HG02571 (cell line): ENCODE data around the gene CLK2.

Source experiments
- ATAC-seq: cut with Tn5 transposase; IDR thresholded peaks from one replicate; pipeline ENCODE4 v1.9.1; 2021; ENCODE audit warnings: mild to moderate bottlenecking, moderate library complexity; ENCODE audit not compliant: unreplicated experiment

Gene CLK2

DNA sequence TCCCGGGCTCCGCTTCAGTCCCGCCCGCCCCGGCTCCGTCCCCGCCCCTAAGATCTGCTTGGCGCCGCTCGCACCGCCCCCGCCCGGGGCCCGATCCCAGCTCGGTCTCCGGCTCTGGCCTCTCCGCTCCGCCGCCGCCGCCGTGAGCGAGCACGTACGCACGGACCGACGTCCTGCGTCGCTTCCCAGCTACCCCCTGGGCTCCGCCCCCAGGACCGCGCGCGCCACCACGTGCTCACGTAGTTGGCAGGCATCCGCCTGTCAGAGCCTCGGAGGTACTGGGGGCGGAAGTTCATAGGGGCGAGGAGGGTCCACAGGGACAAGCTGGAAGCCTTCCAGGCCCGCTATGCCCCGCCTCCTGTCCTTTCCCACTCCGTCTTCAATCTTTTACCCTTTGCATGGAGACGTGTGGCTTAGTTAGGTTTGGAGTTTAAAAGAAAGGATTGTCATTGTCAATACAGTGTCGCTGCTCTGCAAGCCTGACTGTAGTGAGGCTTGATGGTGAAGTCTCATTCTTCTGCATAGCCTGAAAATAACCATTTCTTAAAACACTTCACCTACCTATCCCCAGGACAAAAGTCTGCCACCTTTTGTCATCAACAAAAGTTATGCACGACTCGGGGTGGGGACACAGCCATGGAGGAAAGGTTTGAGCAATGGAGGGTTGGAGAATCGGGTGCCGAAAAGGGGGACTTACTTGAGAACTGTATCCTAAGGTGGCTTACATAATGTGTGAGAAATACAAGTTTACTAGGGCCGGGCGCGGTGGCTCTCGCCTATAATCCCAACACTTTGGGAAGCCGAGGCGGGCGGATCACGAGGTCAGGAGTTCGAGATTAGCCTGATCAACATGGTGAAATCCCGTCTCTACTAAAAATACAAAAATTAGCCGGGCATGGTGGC lies at the start of gene CLK2:
CLK2 (minus strand) TSS at position 162 of the 903 bp plus-strand sequence. CDS start 2,527 bp downstream, outside the sequence.
- ATAC-seq = peak; percentile 74

DNA sequence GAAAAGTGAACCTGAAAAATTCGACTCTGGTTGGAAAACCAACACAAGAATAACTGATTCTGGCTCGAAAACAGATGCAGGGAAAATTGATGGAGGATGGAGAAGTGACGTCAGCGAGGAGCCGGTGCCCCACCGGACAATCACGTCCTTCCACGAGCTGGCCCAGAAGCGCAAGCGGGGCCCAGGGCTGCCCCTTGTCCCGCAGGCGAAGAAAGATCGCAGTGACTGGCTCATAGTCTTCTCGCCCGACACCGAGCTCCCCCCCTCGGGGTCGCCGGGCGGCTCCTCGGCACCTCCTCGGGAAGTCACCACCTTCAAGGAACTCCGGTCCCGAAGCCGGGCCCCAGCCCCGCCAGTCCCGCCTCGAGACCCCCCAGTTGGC lies 49.3 kb upstream of the CLK2 start:
- ATAC-seq = no peak

DNA sequence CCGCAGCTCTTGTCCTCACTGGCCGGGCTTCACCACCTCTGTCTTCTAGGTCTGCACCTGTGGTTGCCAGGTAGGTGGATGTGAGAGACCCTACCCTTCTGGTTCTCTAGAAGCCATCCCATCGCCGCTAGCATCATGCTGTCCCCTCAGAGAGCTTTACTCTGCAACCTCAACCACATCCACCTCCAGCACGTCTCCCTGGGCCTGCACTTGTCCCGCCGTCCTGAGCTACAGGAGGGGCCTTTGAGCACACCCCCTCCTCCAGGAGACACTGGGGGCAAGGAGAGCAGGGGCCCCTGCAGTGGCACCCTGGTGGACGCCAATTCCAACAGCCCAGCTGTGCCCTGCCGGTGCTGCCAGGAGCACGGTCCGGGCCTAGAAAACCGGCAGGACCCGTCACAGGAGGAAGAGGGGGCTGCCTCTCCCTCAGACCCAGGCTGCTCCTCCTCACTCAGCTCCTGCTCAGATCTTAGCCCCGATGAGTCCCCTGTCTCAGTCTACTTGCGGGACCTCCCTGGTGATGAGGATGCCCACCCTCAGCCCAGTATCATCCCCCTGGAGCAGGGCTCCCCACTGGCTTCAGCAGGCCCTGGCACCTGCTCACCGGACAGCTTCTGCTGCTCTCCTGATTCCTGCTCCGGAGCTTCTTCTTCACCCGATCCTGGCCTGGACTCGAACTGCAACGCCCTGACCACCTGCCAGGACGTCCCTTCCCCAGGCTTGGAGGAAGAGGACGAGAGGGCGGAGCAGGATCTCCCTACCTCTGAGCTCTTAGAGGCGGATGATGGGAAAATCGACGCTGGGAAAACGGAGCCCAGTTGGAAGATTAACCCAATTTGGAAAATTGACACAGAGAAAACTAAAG lies 48.6 kb upstream of the CLK2 start:
- ATAC-seq = no peak

DNA sequence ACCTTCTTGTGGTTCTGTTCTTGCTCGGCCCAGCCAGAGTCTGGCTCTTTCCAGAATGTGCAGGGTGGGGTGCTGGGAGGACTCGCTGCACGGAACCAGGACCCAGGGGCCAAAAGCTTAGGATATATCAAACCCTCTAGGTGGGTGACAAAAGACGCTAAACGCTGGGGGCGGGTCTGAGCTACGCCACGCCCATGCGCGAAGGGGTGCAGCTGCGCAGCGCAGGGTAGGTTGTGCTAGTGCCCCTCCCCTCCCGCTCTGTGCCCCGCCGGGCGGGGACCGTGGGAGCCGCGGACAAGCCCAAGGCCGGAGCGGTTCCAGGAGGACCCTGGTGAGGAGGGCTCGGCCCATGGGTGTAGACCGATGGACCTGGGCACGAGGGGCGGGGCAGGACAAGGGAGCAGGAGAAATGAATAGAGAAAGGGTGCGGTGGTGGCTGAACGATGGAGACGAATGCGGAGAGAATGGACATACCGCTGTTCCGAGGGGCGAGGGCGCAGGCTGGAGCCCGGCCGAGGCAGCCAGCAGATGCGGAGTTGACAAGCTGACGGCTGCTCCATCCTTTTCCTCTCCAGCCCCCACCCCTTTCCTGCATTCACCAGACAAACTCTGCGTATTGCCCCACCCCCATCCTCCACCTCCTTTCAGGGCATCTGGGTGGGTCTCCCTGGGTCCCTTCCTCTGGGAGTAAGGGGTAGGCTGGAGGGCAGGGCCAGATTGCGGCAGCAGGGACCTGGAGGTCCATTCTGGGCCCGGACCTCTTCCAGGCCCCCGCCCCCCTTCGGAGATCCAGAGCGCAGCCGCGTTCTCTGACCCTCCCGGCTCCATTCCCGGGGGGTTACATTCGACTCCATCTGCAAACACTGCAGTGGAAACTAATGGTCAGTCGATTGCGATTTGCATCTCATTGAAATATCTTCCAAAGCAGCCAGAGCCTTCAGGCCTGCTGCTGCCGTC lies 47.6 kb upstream of the CLK2 start, which contains the start of gene RUSC1:
RUSC1 (plus strand) TSS at position 234 of the 957 bp plus-strand sequence. CDS start 880 bp downstream, outside the sequence.
- ATAC-seq = no peak

DNA sequence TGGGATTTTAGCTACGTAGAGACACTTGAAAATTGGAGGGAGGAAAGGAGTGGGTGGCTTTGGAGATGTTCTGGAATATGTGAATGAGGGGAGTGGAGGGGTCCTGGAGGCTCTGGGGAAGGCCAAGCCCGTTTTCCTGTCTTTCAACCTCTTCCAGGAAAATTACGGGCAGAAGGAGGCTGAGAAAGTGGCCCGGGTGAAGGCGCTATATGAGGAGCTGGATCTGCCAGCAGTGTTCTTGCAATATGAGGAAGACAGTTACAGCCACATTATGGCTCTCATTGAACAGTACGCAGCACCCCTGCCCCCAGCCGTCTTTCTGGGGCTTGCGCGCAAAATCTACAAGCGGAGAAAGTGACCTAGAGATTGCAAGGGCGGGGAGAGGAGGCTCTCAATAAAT lies 46.9 kb upstream of the CLK2 start:
- ATAC-seq = no peak

DNA sequence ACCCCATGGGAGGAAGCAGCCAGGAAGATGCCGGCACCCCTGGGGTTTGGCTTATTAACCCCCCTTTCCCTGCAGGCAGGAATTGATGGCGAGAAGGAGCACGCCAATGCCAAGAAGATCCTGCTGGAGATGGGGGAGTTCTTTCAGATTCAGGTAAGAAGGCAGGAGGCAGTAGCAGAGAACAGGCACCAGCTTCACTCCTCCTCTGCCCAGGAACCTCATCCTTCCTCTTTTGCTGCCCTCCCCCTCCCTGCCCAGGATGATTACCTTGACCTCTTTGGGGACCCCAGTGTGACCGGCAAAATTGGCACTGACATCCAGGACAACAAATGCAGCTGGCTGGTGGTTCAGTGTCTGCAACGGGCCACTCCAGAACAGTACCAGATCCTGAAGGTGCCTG lies 46.2 kb upstream of the CLK2 start:
- ATAC-seq = no peak

DNA sequence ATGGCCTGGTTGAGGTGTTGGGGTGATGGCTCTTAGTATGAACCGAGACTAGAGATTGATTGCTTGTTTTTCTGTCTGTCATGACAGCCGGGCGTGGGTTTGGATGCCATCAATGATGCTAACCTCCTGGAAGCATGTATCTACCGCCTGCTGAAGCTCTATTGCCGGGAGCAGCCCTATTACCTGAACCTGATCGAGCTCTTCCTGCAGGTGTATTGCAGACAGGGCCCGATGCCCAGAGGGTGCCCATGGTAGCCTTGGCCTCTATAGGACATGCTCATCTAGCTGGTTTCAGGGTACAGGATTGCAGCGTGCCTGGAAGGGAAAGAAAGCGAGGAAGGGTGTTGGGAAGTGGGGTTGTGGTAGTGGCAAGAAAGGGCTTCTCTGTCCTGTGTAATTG lies 44.8 kb upstream of the CLK2 start:
- no peak for ATAC-seq

DNA sequence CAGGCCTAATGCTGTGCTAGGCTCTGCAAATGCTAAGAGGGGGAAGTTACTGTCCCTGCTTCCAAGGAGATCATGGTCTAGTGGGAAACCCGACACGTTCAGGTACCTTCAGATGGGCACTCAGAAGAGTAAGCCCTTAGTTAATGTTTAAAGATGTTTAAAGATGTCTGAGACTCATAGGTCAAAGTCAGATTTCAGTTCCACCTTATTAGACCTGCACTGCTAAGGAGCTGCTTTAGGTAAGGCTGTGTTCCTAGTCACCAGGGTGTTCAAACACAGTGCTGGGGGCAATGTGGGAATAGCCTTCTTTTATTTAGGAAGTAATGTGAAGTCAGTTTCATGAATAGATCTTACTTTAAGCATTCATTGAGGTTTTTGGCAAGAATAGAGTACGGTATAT lies 43.6 kb upstream of the CLK2 start:
- no peak for ATAC-seq

DNA sequence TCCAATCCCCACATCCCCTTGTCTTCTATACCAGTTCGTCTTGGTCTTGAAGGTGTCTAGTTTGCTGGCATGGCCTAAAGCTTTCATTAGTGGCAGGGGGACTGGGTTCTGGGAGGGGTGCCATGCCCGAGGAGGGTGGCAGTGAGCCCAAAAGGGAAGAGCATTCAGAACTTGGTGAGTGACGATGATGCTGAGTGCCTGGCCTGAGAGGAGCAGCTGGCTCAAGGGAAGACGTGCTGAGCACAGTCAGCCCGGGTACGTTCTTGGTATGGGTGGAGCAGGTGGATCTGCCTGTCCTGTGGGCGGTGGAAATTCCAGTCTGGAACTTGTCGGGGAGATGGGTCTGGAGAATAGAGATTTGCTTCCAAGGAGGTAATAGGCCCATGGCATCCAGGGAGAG lies 40.0 kb upstream of the CLK2 start:
- ATAC-seq = no peak

DNA sequence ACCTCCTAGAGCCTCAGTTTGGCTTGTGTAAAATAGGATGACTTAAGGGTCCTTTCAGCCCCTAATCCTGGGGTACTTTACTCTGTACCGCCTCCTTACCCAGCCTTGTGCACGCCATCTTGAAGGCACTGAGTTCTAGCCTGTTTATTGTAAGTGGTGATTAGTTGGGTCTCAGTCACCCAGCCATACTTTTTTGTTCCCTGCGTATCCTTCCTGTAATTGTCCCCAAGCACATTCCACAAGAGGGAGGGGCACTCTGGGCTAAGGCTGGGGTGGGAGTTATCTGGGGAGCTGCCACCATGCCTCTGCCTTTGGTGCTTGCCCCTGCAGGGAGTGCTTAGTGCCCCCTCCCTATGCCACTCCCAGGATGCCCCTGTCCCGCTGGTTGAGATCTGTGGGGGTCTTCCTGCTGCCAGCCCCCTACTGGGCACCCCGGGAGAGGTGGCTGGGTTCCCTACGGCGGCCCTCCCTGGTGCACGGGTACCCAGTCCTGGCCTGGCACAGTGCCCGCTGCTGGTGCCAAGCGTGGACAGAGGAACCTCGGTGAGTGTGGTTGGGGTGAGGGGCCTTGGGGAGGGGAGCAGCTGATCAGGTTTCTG lies 36.2 kb upstream of the CLK2 start:
- no peak for ATAC-seq

DNA sequence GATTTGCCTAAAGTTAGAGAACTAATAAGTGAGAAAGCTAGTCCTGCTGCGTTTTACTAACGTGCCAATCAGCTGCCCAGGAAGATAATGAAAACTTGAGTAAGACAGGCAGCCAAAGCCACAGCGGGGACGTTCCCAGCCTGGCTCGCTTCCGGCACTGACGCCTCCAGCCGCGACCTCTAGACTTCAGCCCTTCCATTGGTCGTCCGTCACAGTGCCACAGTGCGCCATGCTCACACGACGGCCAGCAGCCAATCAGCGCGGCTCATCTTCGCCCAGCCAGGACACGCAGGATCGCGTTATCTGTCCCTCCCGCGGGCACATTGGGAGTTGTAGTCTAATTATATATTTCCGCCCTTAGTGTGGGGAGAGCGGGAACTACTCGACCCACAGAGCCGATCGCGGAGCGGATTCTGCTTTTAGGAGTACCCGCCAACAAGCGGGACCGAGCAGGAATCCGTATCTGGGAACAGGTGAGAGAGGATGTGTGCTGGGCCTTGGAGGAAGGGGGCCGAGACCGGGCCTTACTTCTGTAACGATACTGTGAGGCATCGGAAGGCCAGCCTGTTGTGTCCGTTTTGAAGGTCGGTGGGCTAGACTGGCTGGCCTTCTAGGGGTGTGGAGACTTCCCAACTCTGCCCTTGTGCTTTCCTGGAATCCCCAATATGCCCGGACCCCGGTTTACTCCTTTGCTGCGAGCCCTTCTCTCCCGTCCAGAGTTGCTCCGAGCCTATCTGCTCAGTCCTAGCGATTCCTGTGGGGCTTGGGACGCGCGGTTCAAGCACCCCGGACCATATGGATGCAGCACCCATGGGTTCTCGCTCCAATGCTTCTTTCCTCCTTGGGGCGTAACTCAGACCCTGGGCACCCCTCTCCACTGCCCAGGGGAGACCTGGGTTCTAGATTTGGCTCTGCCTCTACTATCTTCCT lies 35.5 kb upstream of the CLK2 start, which contains the start of gene FDPS:
FDPS (plus strand) TSS at position 374 of the 930 bp plus-strand sequence. CDS start 924 bp downstream, outside the sequence.
- ATAC-seq = peak; percentile 95

DNA sequence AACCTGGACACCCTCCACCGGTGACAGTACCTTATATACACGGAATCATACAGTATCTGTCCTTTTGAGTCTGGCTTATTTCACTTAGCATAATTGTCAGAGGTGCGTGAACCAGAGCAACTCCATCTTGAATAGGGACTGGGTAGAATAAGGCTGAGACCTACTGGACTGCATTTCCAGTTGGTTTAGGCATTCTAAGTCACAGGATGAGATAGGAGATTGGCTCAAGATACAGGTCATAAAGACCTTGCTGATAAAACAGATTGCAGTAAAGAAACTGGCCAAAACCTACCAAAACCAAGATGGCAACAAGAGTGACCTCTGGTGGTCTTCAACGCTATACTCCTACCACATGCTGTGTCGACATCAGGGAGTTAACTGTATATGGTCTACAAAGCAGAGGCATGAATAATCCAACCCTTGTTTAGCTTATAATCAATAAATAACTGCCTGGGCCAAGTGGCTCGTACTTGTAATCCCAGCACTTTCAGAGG lies 34.0 kb upstream of the CLK2 start:
- ATAC-seq = no peak

DNA sequence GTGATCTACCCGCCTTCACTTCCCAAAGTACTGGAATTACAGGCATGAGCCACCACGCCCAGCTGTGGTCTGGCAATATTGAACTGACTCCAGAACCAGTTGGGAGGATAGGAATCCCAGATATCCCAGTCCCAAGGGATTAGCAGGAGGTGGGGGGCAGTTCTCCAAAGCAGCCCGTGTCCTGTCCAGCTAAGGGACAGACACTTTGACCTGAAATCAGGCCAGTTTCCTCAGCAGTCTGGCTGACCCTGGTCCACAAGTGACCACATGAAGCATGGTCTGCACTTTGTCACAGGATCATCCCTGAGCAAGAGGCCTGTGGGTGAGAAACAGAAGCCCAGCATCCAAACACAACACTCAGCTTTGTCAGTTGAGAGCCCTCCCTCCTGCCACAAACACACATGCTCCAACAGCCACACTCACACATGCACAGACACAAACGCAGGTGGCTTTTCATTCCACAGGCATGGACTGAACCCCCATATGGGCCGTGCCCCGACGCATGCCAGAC lies 32.6 kb upstream of the CLK2 start:
- ATAC-seq = no peak

DNA sequence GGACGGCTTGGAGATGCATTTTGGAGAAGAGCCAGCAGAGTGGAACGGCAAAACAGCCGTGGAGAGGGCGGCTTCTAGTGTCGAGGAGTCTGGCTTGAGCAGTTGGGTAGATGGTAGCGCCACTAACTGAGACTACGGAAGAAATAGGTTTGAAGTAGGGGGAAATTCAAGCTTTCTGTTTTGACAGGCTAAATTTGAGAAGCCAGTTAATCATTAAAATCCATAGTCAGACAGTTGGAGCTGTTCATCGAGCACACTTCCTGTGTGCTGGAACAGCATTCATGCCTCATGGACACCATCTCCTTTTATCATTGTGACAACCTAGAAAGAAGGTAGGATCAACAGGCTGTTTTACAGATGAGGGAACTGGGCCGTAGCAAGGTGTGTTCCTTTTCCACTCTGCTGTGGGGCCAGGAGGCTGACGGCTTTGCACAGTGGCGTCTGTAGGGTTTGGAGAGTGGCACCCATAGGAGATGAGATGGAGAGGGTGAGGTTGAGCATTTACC lies 31.3 kb upstream of the CLK2 start:
- no peak for ATAC-seq

DNA sequence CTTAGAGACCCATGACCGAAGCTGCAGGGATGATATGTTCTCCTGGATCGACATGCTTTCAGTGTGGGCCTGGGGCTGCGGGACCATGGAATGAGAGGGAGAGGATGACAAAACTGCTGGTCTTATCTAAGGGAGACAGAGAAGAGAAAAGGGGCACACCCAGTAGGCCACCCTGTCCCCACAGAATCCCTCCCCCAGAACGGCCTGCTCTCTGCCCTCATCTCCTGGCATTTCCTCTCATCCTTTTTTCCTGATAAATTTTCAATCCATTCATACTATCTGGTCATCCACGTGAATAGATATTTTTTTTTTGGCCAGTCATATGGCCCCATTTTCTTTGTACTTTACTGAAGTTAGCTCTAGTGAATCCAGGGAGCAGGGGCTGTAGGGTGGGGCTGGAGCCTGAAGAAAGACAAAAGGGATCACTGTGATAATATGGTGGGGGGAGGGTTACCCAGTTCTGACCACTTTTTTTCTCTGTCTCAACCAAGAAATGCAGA lies 28.1 kb upstream of the CLK2 start, which contains the start of gene PKLR:
PKLR (minus strand) TSS at position 97 of the 500 bp plus-strand sequence; CDS start at position 54, 43 bp downstream.
- no peak for ATAC-seq

DNA sequence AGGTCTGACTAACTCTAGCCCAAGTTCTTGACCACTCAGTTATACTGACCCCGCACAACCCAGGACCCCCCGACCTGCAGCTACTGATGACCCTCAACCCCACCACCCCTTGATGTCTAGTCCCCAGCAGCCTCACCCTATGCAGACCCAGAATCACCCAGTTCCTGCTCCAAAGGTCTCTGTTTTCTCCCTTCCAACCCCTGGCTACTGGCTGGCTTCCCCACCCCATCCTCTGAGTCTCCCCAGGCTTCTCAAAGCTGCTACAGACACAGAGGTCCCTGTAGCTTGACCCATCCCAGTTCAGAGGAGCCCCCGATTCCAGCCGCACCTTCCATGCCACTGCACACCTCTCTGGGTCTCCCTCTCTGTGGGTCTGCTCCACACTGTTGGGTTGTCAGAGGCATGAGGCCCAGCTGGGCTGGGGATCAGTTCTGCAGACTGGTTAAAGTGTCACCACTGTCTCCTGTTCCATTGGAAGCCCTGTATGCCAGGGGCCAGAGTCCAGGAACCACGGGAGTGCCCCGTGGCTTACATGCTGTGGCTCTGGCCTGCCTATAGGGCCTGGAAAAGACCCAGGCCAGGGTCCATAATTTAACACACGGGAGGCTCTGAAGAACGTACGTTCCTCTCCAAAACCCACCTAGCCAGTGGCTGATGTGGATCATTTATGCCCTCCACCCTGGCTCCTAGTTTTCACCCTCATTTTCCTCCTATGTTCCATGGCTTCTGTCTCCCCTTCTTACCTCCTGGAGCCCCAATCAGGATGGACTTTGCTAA lies 27.4 kb upstream of the CLK2 start:
- ATAC-seq = no peak

DNA sequence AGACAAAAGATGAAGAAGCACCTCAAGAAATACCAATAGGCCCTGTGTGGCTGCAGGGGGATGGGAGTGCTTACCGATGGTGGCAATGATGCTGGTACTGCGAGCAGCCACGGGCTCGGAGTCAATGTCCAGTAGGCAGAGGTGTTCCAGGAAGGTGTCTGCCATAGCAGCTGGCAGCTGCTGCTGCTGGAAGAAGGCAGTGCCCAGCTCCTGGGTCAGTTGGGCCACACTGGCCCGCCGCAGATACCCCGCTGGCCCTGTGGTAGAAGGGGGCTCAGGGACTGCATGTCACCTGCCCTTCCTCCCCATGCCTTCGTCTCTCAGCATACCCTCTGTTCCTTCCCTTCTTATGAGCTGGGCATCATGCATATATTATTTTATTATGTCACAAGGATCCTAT lies 26.7 kb upstream of the CLK2 start:
- ATAC-seq = no peak
